Measurements from ENCODE around the gene TRAF4. TPM values are rescaled to one million over a fixed set of nuclear protein-coding genes. Genes with fewer than 3 reads are reported as not detected.
A peak's percentile ranks its signal among the peaks of the same experiment; 100 is the strongest.

The TRAF4 gene, protein sequence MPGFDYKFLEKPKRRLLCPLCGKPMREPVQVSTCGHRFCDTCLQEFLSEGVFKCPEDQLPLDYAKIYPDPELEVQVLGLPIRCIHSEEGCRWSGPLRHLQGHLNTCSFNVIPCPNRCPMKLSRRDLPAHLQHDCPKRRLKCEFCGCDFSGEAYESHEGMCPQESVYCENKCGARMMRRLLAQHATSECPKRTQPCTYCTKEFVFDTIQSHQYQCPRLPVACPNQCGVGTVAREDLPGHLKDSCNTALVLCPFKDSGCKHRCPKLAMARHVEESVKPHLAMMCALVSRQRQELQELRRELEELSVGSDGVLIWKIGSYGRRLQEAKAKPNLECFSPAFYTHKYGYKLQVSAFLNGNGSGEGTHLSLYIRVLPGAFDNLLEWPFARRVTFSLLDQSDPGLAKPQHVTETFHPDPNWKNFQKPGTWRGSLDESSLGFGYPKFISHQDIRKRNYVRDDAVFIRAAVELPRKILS
- 99.5 and 107 TPM in 2 replicates for total RNA-seq
- 66.2 and 81.4 TPM in 2 replicates for polyA plus RNA-seq

DNA sequence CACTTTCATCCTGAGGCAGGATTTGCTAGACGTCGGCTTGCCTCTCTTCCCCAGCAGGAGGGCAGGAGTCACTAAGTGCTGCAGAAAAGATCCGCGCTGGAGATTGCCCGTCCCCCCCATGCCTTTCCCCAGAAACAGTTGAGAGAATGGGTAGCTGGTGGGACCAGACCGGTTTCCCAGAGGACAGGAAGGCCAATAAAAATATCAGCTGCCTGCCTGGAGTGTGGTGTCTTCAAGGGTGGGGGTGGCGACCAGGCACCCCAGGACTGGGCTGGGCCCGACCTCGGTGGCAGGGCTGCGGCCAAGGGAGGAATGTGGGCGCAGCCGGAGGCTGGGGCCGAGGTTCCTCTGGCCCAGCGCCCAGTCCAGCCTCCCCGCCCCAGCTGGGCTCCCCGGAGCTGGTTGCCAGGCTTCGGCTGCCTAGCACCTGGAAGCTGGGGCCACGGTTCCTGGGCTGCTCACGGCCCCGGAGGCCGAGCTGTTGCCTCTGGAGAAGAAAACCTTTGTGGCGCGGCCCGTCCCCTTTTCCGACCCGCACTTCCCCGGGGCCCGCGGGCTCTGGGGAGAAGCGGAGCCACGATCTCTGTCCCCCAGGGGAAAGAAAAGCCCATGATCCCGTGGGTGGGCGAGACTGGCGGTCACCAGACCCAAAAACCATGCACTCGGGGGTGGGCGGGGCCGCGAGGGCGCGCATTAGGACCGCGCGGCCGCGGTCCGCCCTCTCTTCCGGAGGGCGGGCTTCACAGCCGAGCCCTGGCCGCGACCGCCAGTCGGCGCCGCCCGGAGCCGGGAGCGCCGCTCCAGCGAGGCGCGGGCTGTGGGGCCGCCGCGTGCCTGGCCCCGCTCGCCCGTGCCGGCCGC is at the start of gene TRAF4:
Gene TRAF4, plus strand, starts transcription at position 769 of the 861 bp plus-strand sequence. CDS start 102 bp downstream, outside the sequence.
- Histone ChIP-seq H4K20me1 (ENCODE audit: insufficient read depth, poor library complexity, severe bottlenecking) (peaks cover 30% of the 10 kb centered on the region), H3K79me2 (peaks cover 49% of the 10 kb centered on the region), H3K9me3 (ENCODE audit: low read depth) (no peaks in the 10 kb centered on the region), H3K27ac (peak within 1 kb of the TSS; percentile 100), H3K36me3 (replicated peaks; ENCODE audit: insufficient read depth, low read depth) (no peaks in the 10 kb centered on the region), H3K4me2 (peak within 1 kb of the TSS; percentile 97), H3K9me2 (replicated peaks; ENCODE audit: insufficient read depth) (no peaks in the 10 kb centered on the region), H3K4me3 (peak within 1 kb of the TSS; percentile 60), H3K4me1 (ENCODE audit: insufficient read depth) (peaks cover 33% of the 10 kb centered on the region), H3K27me3 (no peaks in the 10 kb centered on the region), H2AFZ (peak within 1 kb of the TSS; percentile 61)
- peak; percentile 96 for DNase-seq (ENCODE audit: low spot score)
- WGBS (ENCODE audit: low lambda C conversion rate, missing lambda C conversion rate), result under 1% methylated on average over 30 of the region's 70 CpGs
- TF ChIP-seq EZH2 (IDR thresholded peaks at IDR 0.05; ENCODE audit: borderline replicate concordance) (no peak), EZH2phosphoT487 (IDR thresholded peaks at IDR 0.05; ENCODE audit: low read depth, severe bottlenecking, unreplicated experiment) (no peak)
- TF ChIP-seq, protein P1, sequence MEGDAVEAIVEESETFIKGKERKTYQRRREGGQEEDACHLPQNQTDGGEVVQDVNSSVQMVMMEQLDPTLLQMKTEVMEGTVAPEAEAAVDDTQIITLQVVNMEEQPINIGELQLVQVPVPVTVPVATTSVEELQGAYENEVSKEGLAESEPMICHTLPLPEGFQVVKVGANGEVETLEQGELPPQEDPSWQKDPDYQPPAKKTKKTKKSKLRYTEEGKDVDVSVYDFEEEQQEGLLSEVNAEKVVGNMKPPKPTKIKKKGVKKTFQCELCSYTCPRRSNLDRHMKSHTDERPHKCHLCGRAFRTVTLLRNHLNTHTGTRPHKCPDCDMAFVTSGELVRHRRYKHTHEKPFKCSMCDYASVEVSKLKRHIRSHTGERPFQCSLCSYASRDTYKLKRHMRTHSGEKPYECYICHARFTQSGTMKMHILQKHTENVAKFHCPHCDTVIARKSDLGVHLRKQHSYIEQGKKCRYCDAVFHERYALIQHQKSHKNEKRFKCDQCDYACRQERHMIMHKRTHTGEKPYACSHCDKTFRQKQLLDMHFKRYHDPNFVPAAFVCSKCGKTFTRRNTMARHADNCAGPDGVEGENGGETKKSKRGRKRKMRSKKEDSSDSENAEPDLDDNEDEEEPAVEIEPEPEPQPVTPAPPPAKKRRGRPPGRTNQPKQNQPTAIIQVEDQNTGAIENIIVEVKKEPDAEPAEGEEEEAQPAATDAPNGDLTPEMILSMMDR (IDR thresholded peaks at IDR 0.05; ENCODE audit: poor library complexity), result no peak

DNA sequence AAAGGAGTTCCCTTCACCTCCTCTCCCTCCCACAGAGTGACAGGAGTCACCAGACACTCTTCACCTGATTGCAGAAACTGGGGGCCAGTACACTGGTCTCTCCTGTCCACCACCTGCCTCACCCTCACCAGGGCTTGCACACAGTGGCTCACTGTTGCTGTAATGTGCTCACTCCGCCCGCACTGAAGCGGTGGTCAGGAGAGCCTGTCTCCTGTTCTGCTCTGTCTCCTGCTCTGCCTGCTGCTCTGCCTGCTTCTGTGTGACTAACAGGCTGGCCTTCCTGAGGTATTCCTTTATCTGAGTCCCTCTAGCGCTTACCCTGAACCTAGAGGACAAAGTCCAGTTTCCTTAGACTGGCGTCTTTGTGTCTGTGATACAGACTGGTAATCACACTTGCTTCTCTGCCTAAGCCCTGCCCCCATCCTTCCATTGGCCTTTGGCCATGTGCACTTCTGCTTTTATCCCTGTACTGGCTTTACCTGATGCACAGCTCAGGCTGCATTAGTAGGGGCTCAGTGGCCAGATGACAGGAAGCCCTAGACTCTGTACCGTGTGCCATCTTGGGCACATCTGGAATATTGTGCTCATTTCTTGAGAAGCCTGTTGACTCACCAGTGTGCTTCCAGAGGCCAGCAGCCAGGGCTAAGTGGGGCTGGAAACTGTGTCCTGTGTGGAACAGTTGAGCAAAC is 45.4 kb upstream of the TRAF4 start:
- Histone ChIP-seq H3K79me2 (no peaks in the 10 kb centered on the region), H3K4me3 (no peak overlapping the region), H3K9me3 (ENCODE audit: low read depth) (no peaks in the 10 kb centered on the region), H3K27me3 (no peaks in the 10 kb centered on the region), H3K36me3 (replicated peaks; ENCODE audit: insufficient read depth, low read depth) (no peaks in the 10 kb centered on the region), H3K9me2 (replicated peaks; ENCODE audit: insufficient read depth) (no peaks in the 10 kb centered on the region), H3K27ac (peak overlapping the region; percentile 91), H4K20me1 (ENCODE audit: insufficient read depth, poor library complexity, severe bottlenecking) (no peaks in the 10 kb centered on the region), H3K4me1 (ENCODE audit: insufficient read depth) (peaks cover 28% of the 10 kb centered on the region), H3K4me2 (peak overlapping the region; percentile 52), H2AFZ (no peak overlapping the region)
- TF ChIP-seq, protein P1 (IDR thresholded peaks at IDR 0.05; ENCODE audit: poor library complexity), result no peak
- TF ChIP-seq EZH2 (IDR thresholded peaks at IDR 0.05; ENCODE audit: borderline replicate concordance), result no peak
- TF ChIP-seq EZH2phosphoT487 (IDR thresholded peaks at IDR 0.05; ENCODE audit: low read depth, severe bottlenecking, unreplicated experiment), result no peak
- WGBS (ENCODE audit: low lambda C conversion rate, missing lambda C conversion rate), result 51% methylated on average over 6 of the region's 6 CpGs
- peak; percentile 89 for DNase-seq (ENCODE audit: low spot score)

DNA sequence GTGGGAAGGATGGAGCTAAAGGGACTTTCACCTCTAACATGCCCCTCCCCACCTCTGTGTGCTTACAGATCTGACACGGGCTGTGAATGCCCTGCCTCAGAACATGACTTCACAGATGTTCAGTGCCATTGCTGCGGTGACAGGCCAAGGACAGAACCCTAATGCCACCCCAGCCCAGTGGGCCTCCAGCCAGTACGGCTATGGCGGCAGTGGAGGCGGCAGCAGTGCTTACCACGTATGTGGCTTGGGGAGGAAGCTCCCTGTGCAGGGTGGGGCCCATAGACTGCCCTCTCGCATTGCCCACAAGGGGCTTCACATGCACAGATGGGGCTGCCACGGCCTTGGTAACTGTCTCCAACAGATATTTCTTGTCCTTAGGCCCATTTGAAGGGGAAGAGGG is 43.5 kb upstream of the TRAF4 start:
- H3K4me2 ChIP-seq, result no peak overlapping the region
- no peaks in the 10 kb centered on the region for H3K9me2 ChIP-seq (replicated peaks; ENCODE audit: insufficient read depth)
- peaks cover 28% of the 10 kb centered on the region for H3K4me1 ChIP-seq (ENCODE audit: insufficient read depth)
- WGBS (ENCODE audit: low lambda C conversion rate, missing lambda C conversion rate), result 92% methylated on average over 8 of the region's 8 CpGs
- H3K27ac ChIP-seq, result no peak overlapping the region
- no peaks in the 10 kb centered on the region for H3K9me3 ChIP-seq (ENCODE audit: low read depth)
- H2AFZ ChIP-seq, result no peak overlapping the region
- no peak for TF ChIP-seq EZH2 (IDR thresholded peaks at IDR 0.05; ENCODE audit: borderline replicate concordance)
- TF ChIP-seq EZH2phosphoT487 (IDR thresholded peaks at IDR 0.05; ENCODE audit: low read depth, severe bottlenecking, unreplicated experiment), result no peak
- TF ChIP-seq, protein P1 (IDR thresholded peaks at IDR 0.05; ENCODE audit: poor library complexity), result no peak
- H3K27me3 ChIP-seq, result no peaks in the 10 kb centered on the region
- no peaks in the 10 kb centered on the region for H3K36me3 ChIP-seq (replicated peaks; ENCODE audit: insufficient read depth, low read depth)
- no peaks in the 10 kb centered on the region for H3K79me2 ChIP-seq
- DNase-seq (ENCODE audit: low spot score), result no peak
- H4K20me1 ChIP-seq (ENCODE audit: insufficient read depth, poor library complexity, severe bottlenecking), result no peaks in the 10 kb centered on the region
- no peak overlapping the region for H3K4me3 ChIP-seq
